GM23338 (cell line): ENCODE results near the gene KCTD14. TPM values are rescaled to one million over a fixed set of nuclear protein-coding genes. Genes with fewer than 3 reads are reported as not detected.

Source experiments
- ATAC-seq: fragments of 200-7000 bp; cut with Tn5 transposase; 3 replicates; pipeline ENCODE4 v1.9.1; 2020
- DNase-seq: peaks from one replicate; pipeline ENCODE4 v3.0.0-alpha.2; 2015; ENCODE audit warnings: low spot score
- H2AFZ ChIP-seq: fragments of 200-600 bp; sonication (generic); 2 replicates; pipeline ENCODE4 v1.8.0; 2016; ENCODE audit warnings: antibody characterized with exemption, mild to moderate bottlenecking, moderate library complexity
- H3F3A ChIP-seq: fragments of 200-600 bp; sonication (generic); replicated peaks from 2 replicates; pipeline ENCODE4 v1.8.0; 2017; ENCODE audit warnings: antibody characterized with exemption, mixed run types, low read depth
- H3K27ac ChIP-seq: fragments of 200-600 bp; sonication (generic); 2 replicates; pipeline ENCODE4 v1.6.1; 2016; ENCODE audit warnings: low read depth
- H3K27me3 ChIP-seq: fragments of 200-600 bp; sonication (generic); 2 replicates; pipeline ENCODE4 v1.8.0; 2016; ENCODE audit warnings: mild to moderate bottlenecking, mixed run types, moderate library complexity; ENCODE audit not compliant: insufficient read depth
- H3K36me3 ChIP-seq: fragments of 200-600 bp; sonication (generic); 2 replicates; pipeline ENCODE4 v1.8.0; 2016; ENCODE audit warnings: mild to moderate bottlenecking; ENCODE audit not compliant: insufficient read depth
- H3K4me1 ChIP-seq: fragments of 200-600 bp; sonication (generic); 2 replicates; pipeline ENCODE4 v1.8.0; 2016; ENCODE audit warnings: mild to moderate bottlenecking, moderate library complexity; ENCODE audit not compliant: insufficient read depth
- H3K4me2 ChIP-seq: fragments of 200-600 bp; sonication (generic); 2 replicates; pipeline ENCODE4 v1.7.1; 2017; ENCODE audit warnings: mixed run types
- H3K4me3 ChIP-seq: fragments of 200-600 bp; sonication (generic); 2 replicates; pipeline ENCODE4 v1.6.1; 2016; ENCODE audit warnings: mixed run types
- H3K79me2 ChIP-seq: fragments of 200-600 bp; sonication (generic); replicated peaks from 2 replicates; pipeline ENCODE4 v1.8.0; 2017; ENCODE audit warnings: mild to moderate bottlenecking; ENCODE audit not compliant: insufficient read depth
- H3K9me2 ChIP-seq: fragments of 200-600 bp; sonication (generic); 2 replicates; pipeline ENCODE4 v1.8.0; 2017; ENCODE audit not compliant: insufficient read depth
- H4K20me1 ChIP-seq: fragments of 200-600 bp; sonication (generic); replicated peaks from 2 replicates; pipeline ENCODE4 v1.8.0; 2017; ENCODE audit warnings: mild to moderate bottlenecking; ENCODE audit not compliant: insufficient read depth
- H3K27ac Mint-ChIP-seq: 2 replicates; pipeline ENCODE4 v1.8.0; 2020; ENCODE audit warnings: inconsistent platforms, mild to moderate bottlenecking, moderate library complexity, mixed read lengths
- H3K27me3 Mint-ChIP-seq: 3 replicates; pipeline ENCODE4 v1.8.0; 2022; ENCODE audit warnings: low read depth, mild to moderate bottlenecking, moderate library complexity, mixed read lengths, inconsistent platforms; ENCODE audit not compliant: insufficient read depth, poor library complexity
- H3K36me3 Mint-ChIP-seq: 3 replicates; pipeline ENCODE4 v1.8.0; 2021; ENCODE audit warnings: low read depth, mild to moderate bottlenecking, inconsistent platforms, moderate library complexity, mixed read lengths
- H3K4me1 Mint-ChIP-seq: 3 replicates; pipeline ENCODE4 v1.8.0; 2020; ENCODE audit warnings: mild to moderate bottlenecking, inconsistent platforms, mixed read lengths
- H3K4me3 Mint-ChIP-seq: 3 replicates; pipeline ENCODE4 v1.8.0; 2021; ENCODE audit warnings: moderate library complexity, mild to moderate bottlenecking, inconsistent platforms, mixed read lengths
- H3K9me3 Mint-ChIP-seq: 3 replicates; pipeline ENCODE4 v1.8.0; 2020; ENCODE audit warnings: moderate library complexity, mild to moderate bottlenecking, inconsistent platforms, mixed read lengths
- CREB1 ChIP-seq: fragments of 250-450 bp; sonication (Bioruptor Pico); IDR thresholded peaks from 2 replicates; pipeline ENCODE4 v1.5.0; 2020; ENCODE audit warnings: low read depth, mild to moderate bottlenecking, moderate library complexity
- CTCF ChIP-seq, 2 experiments: fragments of 200-600 bp in 1 of 2; sonication (generic) in 1 of 2; conservative IDR thresholded peaks; 2 replicates each; pipeline versions ENCODE4 v1.5.1 to v1.6.1; 2016 to 2017; ENCODE audit warnings: antibody characterized with exemption in 2 of 2, low read depth in 2 of 2, mild to moderate bottlenecking in 2 of 2, moderate library complexity in 1 of 2
- ETS1 ChIP-seq: IDR thresholded peaks from 2 replicates; pipeline ENCODE4 v1.6.1; 2016; ENCODE audit warnings: antibody characterized with exemption
- EZH2phosphoT487 ChIP-seq: fragments of 200-600 bp; sonication (generic); IDR thresholded peaks from one replicate; pipeline ENCODE4 v1.8.1; 2018; ENCODE audit warnings: antibody characterized with exemption; ENCODE audit not compliant: unreplicated experiment
- JUNB ChIP-seq: IDR thresholded peaks from one replicate; pipeline ENCODE4 v1.6.1; 2016; ENCODE audit warnings: antibody characterized with exemption; ENCODE audit not compliant: unreplicated experiment
- POLR2AphosphoS5 ChIP-seq: IDR thresholded peaks from 2 replicates; pipeline ENCODE4 v1.6.1; 2016; ENCODE audit warnings: antibody characterized with exemption, low read depth
- STAT1 ChIP-seq: IDR thresholded peaks from one replicate; pipeline ENCODE4 v1.6.1; 2016; ENCODE audit warnings: antibody characterized with exemption; ENCODE audit not compliant: unreplicated experiment
- ZNF462 ChIP-seq: fragments of 250-450 bp; sonication (Bioruptor Pico); IDR thresholded peaks from 2 replicates; pipeline ENCODE4 v1.5.0; 2020; ENCODE audit warnings: mild to moderate bottlenecking, moderate library complexity
- polyA plus RNA-seq: library from polyadenylated mRNA; unstranded; fragments of >200 nt; fragmentation: Nextera tagmentation; extraction: Ambion mirVana; gene quantifications from 2 replicates; pipeline ENCODE4 v1.2.1, GENCODE V29; 2016
- total RNA-seq: library from RNA; depleted of rRNA; stranded (reverse); fragments of >200 nt; shearing (Covaris generic); gene quantifications from 2 replicates; pipeline ENCODE4 v1.2.3, GENCODE V29; 2014

Gene KCTD14
- total and polyA plus RNA-seq, 2 experiments from 2014 or later, result 5.9 to 19.1 TPM

GRCh38 chr11:78049348-78049747, 26.3 kb upstream of the KCTD14 start (continued):
- TF ChIP-seq ZNF462 (CRISPR knock-in tag), result no peak
- no peak for TF ChIP-seq CREB1 (CRISPR knock-in tag)
- no peak for TF ChIP-seq POLR2AphosphoS5
- no peak for TF ChIP-seq EZH2phosphoT487
- TF ChIP-seq JUNB, result no peak

- Histone ChIP-seq H3F3A (0 out of 2 replicates have a peak, but pooled peaks cover 4% of the 10 kb centered on the region), H3K4me3 (no peak overlapping the region), H4K20me1 (no peaks in the 10 kb centered on the region), H3K79me2 (no peaks in the 10 kb centered on the region), H3K36me3 (no peaks in the 10 kb centered on the region), H3K27me3 (no peaks in the 10 kb centered on the region), H3K4me2 (no peak overlapping the region), H3K4me1 (peaks cover 13% of the 10 kb centered on the region; the same call in 1 of the 2 replicates), H2AFZ (peak overlapping the region; percentile 35; the same call in 1 of the 2 replicates), H3K9me2 (peaks cover 7% of the 10 kb centered on the region; the same call in 1 of the 2 replicates), H3K27ac (no peak overlapping the region)
- Mint-ChIP-seq H3K36me3 (no peaks in the 10 kb centered on the region), H3K27ac (no peak overlapping the region), H3K27me3 (peaks cover 6% of the 10 kb centered on the region), H3K9me3 (no peaks in the 10 kb centered on the region), H3K4me1 (peaks cover 26% of the 10 kb centered on the region), H3K4me3 (no peak overlapping the region)
- DNase-seq (peak; percentile 45), ATAC-seq (no peak)
- no peak for TF ChIP-seq CTCF (conservative IDR thresholded peaks at IDR 0.05; ENCODE audit: low read depth in 2 of 2)
- TF ChIP-seq JUNB, result no peak
- no peak for TF ChIP-seq CREB1 (CRISPR knock-in tag)
- TF ChIP-seq ETS1, result no peak
- TF ChIP-seq STAT1, result no peak
Measured at GRCh38 chr11:78048561-78048960, 25.5 kb upstream of the KCTD14 start.
